GM20000 (cell line): ENCODE data around the gene EPHA3.

Experiments
- DNase-seq: peaks from one replicate; pipeline ENCODE4 v3.0.0; 2012; ENCODE audit warnings: low spot score
- TF ChIP-seq, protein P1 (sequence below): IDR thresholded peaks from 2 replicates; pipeline ENCODE4 v1.5.1; 2012; ENCODE audit warnings: mild to moderate bottlenecking, control low read depth; ENCODE audit errors: extremely low read depth, missing control alignments

Gene EPHA3

GRCh38 chr3:89276116-89276515 lies 168.7 kb downstream of the EPHA3 start:
- TF ChIP-seq, protein P1, sequence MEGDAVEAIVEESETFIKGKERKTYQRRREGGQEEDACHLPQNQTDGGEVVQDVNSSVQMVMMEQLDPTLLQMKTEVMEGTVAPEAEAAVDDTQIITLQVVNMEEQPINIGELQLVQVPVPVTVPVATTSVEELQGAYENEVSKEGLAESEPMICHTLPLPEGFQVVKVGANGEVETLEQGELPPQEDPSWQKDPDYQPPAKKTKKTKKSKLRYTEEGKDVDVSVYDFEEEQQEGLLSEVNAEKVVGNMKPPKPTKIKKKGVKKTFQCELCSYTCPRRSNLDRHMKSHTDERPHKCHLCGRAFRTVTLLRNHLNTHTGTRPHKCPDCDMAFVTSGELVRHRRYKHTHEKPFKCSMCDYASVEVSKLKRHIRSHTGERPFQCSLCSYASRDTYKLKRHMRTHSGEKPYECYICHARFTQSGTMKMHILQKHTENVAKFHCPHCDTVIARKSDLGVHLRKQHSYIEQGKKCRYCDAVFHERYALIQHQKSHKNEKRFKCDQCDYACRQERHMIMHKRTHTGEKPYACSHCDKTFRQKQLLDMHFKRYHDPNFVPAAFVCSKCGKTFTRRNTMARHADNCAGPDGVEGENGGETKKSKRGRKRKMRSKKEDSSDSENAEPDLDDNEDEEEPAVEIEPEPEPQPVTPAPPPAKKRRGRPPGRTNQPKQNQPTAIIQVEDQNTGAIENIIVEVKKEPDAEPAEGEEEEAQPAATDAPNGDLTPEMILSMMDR: no peak
- DNase-seq: no peak

DNA sequence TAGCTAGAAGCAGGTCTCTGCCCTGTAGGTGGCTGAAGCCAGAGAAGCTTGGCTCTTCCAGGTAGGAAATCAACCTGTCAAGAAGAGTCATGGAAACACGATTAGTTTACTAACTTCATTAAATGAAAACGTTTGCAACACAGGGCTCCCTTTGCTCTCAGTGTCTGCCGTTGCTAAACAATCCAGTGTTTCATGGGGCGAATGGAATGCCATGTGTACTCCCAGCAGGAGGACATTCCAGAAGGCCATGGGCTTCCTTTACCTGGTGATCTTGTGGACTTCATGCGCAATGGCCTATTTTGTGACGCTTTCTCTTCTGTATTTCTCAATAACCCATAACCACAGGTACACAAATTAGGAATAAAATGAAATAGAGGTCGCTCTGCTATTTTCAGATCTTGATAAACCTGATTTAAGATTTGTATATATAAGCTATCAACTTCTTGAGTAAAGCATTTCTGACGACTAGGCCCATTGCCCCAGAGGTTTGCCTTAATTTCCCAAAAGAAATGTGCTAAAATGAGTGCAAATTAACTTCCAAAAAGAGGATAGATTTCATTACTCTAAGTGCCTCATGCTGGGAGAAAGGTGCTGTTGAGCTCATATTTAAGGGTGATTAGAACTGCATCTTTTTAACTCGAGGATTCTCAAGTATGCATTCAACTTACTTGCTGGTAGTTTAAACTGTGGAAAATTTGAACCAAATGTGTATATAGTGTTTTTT lies 171.0 kb downstream of the EPHA3 start:
- DNase-seq: no peak
- TF ChIP-seq, protein P1: no peak

- DNase-seq: no peak
- TF ChIP-seq, protein P1: no peak
Observed at GRCh38 chr3:89280301-89280700, 172.9 kb downstream of the EPHA3 start.

DNA sequence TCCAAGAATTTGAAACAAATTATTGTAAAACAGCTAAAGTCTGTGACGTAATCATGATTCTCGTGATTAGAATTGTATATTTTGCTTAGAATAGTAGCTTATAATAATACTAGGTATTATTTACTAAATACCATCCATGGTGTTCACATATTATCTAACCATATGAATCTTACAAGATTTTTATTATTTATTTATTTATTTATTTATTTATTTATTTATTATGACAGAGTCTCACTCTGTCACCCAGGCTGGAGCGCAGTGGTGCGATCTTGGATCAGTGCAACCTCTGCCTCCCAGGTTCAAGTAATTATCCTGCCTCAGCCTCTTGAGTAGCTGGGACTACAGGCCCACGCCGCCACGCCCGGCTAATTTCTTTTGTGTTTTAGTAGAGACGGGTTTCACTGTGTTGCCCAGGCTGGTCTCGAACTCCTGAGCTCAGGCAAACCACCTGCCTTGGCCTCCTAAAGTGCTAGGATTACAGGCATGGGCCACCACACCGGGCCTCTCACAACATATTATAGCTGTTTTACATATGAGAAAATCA lies 173.5 kb downstream of the EPHA3 start:
- DNase-seq: no peak
- TF ChIP-seq, protein P1: no peak

GRCh38 chr3:89287902-89288508 lies 180.6 kb downstream of the EPHA3 start:
- TF ChIP-seq, protein P1: no peak
- DNase-seq: no peak

DNA sequence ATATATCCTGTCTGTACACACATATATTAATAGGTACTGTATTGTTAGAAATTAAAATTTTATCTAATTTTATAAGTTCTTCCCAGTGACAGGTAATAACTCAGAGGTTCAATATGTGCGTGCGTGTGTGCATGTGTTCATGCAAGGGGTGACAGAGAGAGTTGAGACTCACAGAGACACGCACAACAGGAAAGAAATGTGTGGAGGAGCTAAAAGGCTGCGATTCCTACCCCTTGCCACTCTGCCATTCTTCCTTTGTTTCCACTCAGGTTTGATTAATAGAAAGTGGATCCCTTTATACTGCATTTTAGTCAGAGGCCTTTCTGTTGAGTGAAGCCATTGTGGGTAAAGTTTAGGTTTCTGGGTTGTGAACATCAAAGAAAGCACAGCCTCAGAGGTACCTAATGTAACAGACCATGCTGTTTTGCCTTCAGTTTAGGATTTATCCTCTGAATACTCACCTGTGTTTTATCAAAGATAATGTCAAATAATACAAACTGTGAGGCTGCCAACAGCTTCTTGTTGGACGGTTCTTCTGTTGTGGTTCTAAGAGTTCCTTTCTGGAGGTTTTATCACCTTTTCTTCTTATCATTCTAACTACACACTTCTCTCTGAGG lies 182.3 kb downstream of the EPHA3 start:
- TF ChIP-seq, protein P1: no peak
- no peak for DNase-seq

DNA sequence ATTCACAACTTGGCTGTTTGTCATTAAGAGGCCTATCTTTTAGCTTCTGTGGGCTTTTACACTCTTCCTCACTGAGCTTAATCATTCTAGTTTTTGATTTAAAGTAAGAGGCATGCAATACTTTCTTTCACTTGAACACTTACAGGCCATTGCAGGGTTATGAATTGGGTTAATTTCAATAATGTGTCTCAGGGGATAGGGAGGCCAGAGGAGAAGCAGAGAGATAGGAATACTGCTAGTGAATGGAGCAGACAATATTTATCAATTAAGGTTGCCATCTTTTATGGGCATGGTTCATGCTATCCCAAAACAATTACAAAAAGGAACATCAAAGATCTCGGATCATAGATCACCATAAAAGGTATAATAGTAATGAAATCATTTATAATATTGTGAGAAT lies 189.8 kb downstream of the EPHA3 start:
- TF ChIP-seq, protein P1: no peak
- no peak for DNase-seq
